Measurements from ENCODE around the gene EFNA4. TPM values are rescaled to one million over a fixed set of nuclear protein-coding genes. Genes with fewer than 3 reads are reported as not detected.

The EFNA4 gene
- total RNA-seq, 1 experiment from 2014 or later: 22.7 TPM

GRCh38 chr1:155080312-155081228 lies 17.0 kb downstream of the EFNA4 start (continued):
- TF ChIP-seq ELF4 (CRISPR knock-in tag; IDR thresholded peaks at IDR 0.05; ENCODE audit: low read depth): no peak
- no peak for TF ChIP-seq ZNF671 (CRISPR knock-in tag; IDR thresholded peaks at IDR 0.05)
- TF ChIP-seq ATF6 (CRISPR knock-in tag; IDR thresholded peaks at IDR 0.05): no peak
- no peak for TF ChIP-seq GABPB1 (CRISPR knock-in tag; IDR thresholded peaks at IDR 0.05)
- TF ChIP-seq JAZF1 (CRISPR knock-in tag; IDR thresholded peaks at IDR 0.05): no peak
- no peak; the same call in 1 of the 2 replicates for TF ChIP-seq KAT7 (CRISPR knock-in tag; IDR thresholded peaks at IDR 0.05; ENCODE audit: borderline replicate concordance)
- 0 out of 2 replicates have a peak, but pooled peaks have one; percentile 5 for TF ChIP-seq ZNF263 (CRISPR knock-in tag; IDR thresholded peaks at IDR 0.05; ENCODE audit: low read depth)
- 0 out of 2 replicates have a peak, but pooled peaks have one; percentile 64 for TF ChIP-seq ARID4B (CRISPR knock-in tag; IDR thresholded peaks at IDR 0.05; ENCODE audit: borderline replicate concordance)
- no peak for TF ChIP-seq GTF2I (CRISPR knock-in tag; conservative IDR thresholded peaks at IDR 0.05)
- no peak for TF ChIP-seq IRF2 (CRISPR knock-in tag; IDR thresholded peaks at IDR 0.05; ENCODE audit: borderline replicate concordance, low read depth)
- no peak for TF ChIP-seq TCF7 (CRISPR knock-in tag; IDR thresholded peaks at IDR 0.05; ENCODE audit: low read depth)
- peak; percentile 100 for TF ChIP-seq USF2 (CRISPR knock-in tag; IDR thresholded peaks at IDR 0.05)
- no peak for TF ChIP-seq TEAD4 (CRISPR knock-in tag; IDR thresholded peaks at IDR 0.05)
- TF ChIP-seq CREM (CRISPR knock-in tag; IDR thresholded peaks at IDR 0.05): 0 out of 2 replicates have a peak, but pooled peaks have one; percentile 49
- no peak for TF ChIP-seq ZBTB21 (CRISPR knock-in tag; IDR thresholded peaks at IDR 0.05; ENCODE audit: borderline replicate concordance)
- no peak for TF ChIP-seq MLX (CRISPR knock-in tag; IDR thresholded peaks at IDR 0.05)
- no peak for TF ChIP-seq GRHL2 (CRISPR knock-in tag; IDR thresholded peaks at IDR 0.05; ENCODE audit: insufficient replicate concordance, severe bottlenecking)
- TF ChIP-seq E2F1 (CRISPR knock-in tag; IDR thresholded peaks at IDR 0.05): peak; percentile 35; the same call in 1 of the 2 replicates
- TF ChIP-seq JUN (CRISPR knock-in tag; IDR thresholded peaks at IDR 0.05): no peak
- no peak for TF ChIP-seq ERG (CRISPR knock-in tag; IDR thresholded peaks at IDR 0.05)
- no peak for TF ChIP-seq CDX4 (CRISPR knock-in tag; IDR thresholded peaks at IDR 0.05; ENCODE audit: borderline replicate concordance)
- TF ChIP-seq RORB (CRISPR knock-in tag; IDR thresholded peaks at IDR 0.05): no peak
- TF ChIP-seq ZBTB43 (CRISPR knock-in tag; IDR thresholded peaks at IDR 0.05): peak; percentile 87
- no peak for TF ChIP-seq E2F4 (CRISPR knock-in tag; IDR thresholded peaks at IDR 0.05; ENCODE audit: borderline replicate concordance, low read depth)

Measured in WTC11 (cell line).